H1 (cell line): ENCODE results near the gene MITF. TPM values are rescaled to one million over a fixed set of nuclear protein-coding genes. Genes with fewer than 3 reads are reported as not detected.

Source experiments
- EZH2 ChIP-seq: fragments of 200-600 bp; sonication (generic); IDR thresholded peaks from 2 replicates; pipeline ENCODE4 v1.7.1; 2012; ENCODE audit warnings: low read depth, mild to moderate bottlenecking, moderate library complexity, low read length, inconsistent platforms; ENCODE audit not compliant: severe bottlenecking
- KDM1A ChIP-seq: fragments of 200-600, 300-600 bp; sonication (generic); IDR thresholded peaks from 2 replicates; pipeline ENCODE4 v1.7.1; 2016; ENCODE audit warnings: mild to moderate bottlenecking, low read length, borderline replicate concordance
- TAF7 ChIP-seq: optimal IDR thresholded peaks from 2 replicates; pipeline ENCODE3; 2011; ENCODE audit warnings: low read depth, mild to moderate bottlenecking, inconsistent platforms, low read length, moderate library complexity, borderline replicate concordance
- polyA plus RNA-seq, 7 experiments: library from polyadenylated mRNA; depleted of rRNA in 3 of 7; stranded (reverse) in 5 of 7; unstranded in 2 of 7; fragments of >200 nt in 5 of 7; fragments of 200-250 nt in 2 of 7; gene quantifications; 1 replicate in 5 of 7; 2 replicates in 1 of 7; 4 replicates in 1 of 7; pipeline versions ENCODE4 v1.2.1 to v1.2.3, GENCODE V29; 2011 to 2013; ENCODE audit warnings: missing spikeins in 2 of 7, mixed read lengths in 2 of 7
- total RNA-seq: library from RNA; stranded (reverse); fragmentation: NEBNext Ultra II Directional; extraction: Animal tissue kit (Norgen Biotek cat#: 25700); gene quantifications from 2 replicates; pipeline ENCODE4 v1.2.1, GENCODE V29; 2021

The MITF gene
- total and polyA plus RNA-seq, 2 of the 8 experiments (the other 6 are each of a cell fraction or from before 2014, with no cell fraction given) = 0.53 to 1.4 TPM

DNA sequence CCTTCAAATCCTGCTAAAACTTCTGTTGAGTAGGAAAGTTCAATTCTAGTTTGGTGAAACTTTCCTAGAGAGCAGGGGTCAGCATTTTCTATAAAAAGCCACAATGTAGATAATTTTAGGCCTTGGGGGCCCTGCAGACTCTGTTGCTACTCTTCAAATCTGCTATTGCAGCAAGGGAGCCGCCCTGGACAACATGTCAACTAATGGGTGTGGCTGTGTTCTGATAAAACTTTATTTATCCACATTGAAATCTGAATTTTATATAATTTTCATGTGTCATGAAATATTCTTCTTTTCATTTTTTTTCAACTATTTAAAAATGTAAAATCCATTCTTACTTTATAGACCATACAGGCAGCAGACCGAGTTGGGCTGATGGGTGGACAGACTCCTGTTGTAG, 192.8 kb downstream of the MITF start (continued):
- no peak for TF ChIP-seq EZH2
- TF ChIP-seq TAF7 = no peak
- TF ChIP-seq KDM1A = no peak
